HCT116 (cell line): ENCODE data around the gene ULBP2.

Experiments used
- CEBPB ChIP-seq: IDR thresholded peaks from 2 replicates; pipeline ENCODE4 v1.6.1; 2012; ENCODE audit warnings: low read depth
- CTCF ChIP-seq, 3 experiments: fragments of 200-600 bp in 1 of 3; sonication (generic) in 1 of 3; IDR thresholded peaks in 2 of 3; conservative IDR thresholded peaks in 1 of 3; 2 replicates each; pipeline ENCODE4 v1.5.1; 2012 to 2017; ENCODE audit warnings: low read depth in 2 of 3, low read length in 2 of 3, antibody characterized with exemption in 1 of 3, borderline replicate concordance in 1 of 3, control low read depth in 1 of 3, mild to moderate bottlenecking in 1 of 3, mixed read lengths in 1 of 3, mixed run types in 1 of 3, moderate library complexity in 1 of 3; ENCODE audit not compliant: insufficient read depth in 1 of 3
- EZH2 ChIP-seq: fragments of 200-600 bp; sonication (generic); IDR thresholded peaks from 2 replicates; pipeline ENCODE4 v1.6.1; 2017; ENCODE audit warnings: antibody characterized with exemption, mixed run types
- EZH2phosphoT487 ChIP-seq: fragments of 200-600 bp; IDR thresholded peaks from 2 replicates; pipeline ENCODE4 v1.6.1; 2018; ENCODE audit warnings: antibody characterized with exemption, borderline replicate concordance
- POLR2A ChIP-seq: IDR thresholded peaks from 2 replicates; pipeline ENCODE4 v1.7.0; 2011; ENCODE audit warnings: borderline replicate concordance; ENCODE audit not compliant: insufficient read depth, insufficient read length; ENCODE audit errors: extremely low read depth
- POLR2AphosphoS5 ChIP-seq: IDR thresholded peaks from 2 replicates; pipeline ENCODE4 v1.6.1; 2011; ENCODE audit warnings: mild to moderate bottlenecking, low read depth, low read length, moderate library complexity
- RAD21 ChIP-seq: IDR thresholded peaks from 2 replicates; pipeline ENCODE4 v1.6.1; 2012; ENCODE audit warnings: low read depth, mild to moderate bottlenecking
- SIN3A ChIP-seq: IDR thresholded peaks from 2 replicates; pipeline ENCODE4 v1.6.1; 2012; ENCODE audit warnings: low read depth
- YY1 ChIP-seq: IDR thresholded peaks from 2 replicates; pipeline ENCODE4 v1.6.1; 2011; ENCODE audit warnings: low read length, low read depth, moderate library complexity, mild to moderate bottlenecking; ENCODE audit not compliant: insufficient replicate concordance; ENCODE audit errors: extremely low read depth
- ZBTB33 ChIP-seq: IDR thresholded peaks from 2 replicates; pipeline ENCODE4 v1.6.1; 2011; ENCODE audit warnings: mild to moderate bottlenecking, low read length, moderate library complexity; ENCODE audit not compliant: insufficient replicate concordance; ENCODE audit errors: extremely low read depth
- ZNF274 ChIP-seq: fragments of 200-500 bp; sonication (Bioruptor generic); IDR thresholded peaks from 2 replicates; pipeline ENCODE4 v1.6.1; 2014; ENCODE audit warnings: mild to moderate bottlenecking, low read depth, low read length, inconsistent platforms

- TF ChIP-seq CTCF (IDR thresholded peaks at IDR 0.05 in 2 of 3, conservative IDR thresholded peaks at IDR 0.05 in 1 of 3; ENCODE audit: borderline replicate concordance in 1 of 3, insufficient read depth in 1 of 3, low read depth in 2 of 3, low read length in 2 of 3): no peak
- TF ChIP-seq CEBPB: no peak
- TF ChIP-seq ZNF274: no peak
- no peak for TF ChIP-seq POLR2A
- no peak for TF ChIP-seq SIN3A
- TF ChIP-seq ZBTB33: no peak
- TF ChIP-seq EZH2: no peak
- TF ChIP-seq YY1: no peak
- no peak for TF ChIP-seq POLR2AphosphoS5
- TF ChIP-seq EZH2phosphoT487: no peak
- TF ChIP-seq RAD21: no peak
Observed at GRCh38 chr6:149924933-149925252, 16.9 kb upstream of the ULBP2 start.
